ENCODE measurements around the gene SPACDR.

SPACDR gene

GRCh38 chr7:100407285-100408180, 56.5 kb downstream of the SPACDR start:
- DNase-seq (ENCODE audit: low read depth) = peak; percentile 23

GRCh38 chr7:100406767-100407166, 57.3 kb downstream of the SPACDR start:
- no peak for DNase-seq (ENCODE audit: low read depth)

Data from HS-27A (cell line).